Measurements from ENCODE around the gene DCAF17. TPM values are rescaled to one million over a fixed set of nuclear protein-coding genes. Genes with fewer than 3 reads are reported as not detected.
"Not testable (repeated sequence)": the region's sequence is repeated elsewhere in the genome, so short reads cannot be mapped to it uniquely, and the experiment has no call there.

The DCAF17 gene
- polyA plus RNA-seq, 1 donor = 21.8 TPM

- no peak overlapping the region for H3K4me3 ChIP-seq (ENCODE audit: low read length)
- H3K4me1 ChIP-seq (ENCODE audit: control insufficient read depth, insufficient read depth, low read length) = no peaks in the 10 kb centered on the region
- H3K27me3 ChIP-seq (ENCODE audit: control insufficient read depth, insufficient read depth, low read length) = no peaks in the 10 kb centered on the region
- no peak for DNase-seq
- H3K9me3 ChIP-seq (ENCODE audit: control insufficient read depth, low read depth, low read length) = no peaks in the 10 kb centered on the region
- no peak overlapping the region for H3K27ac ChIP-seq (ENCODE audit: low read length)
- H3K36me3 ChIP-seq (ENCODE audit: control insufficient read depth, insufficient read depth, low read length) = peaks cover 5% of the 10 kb centered on the region
- no CpG with 5 or more reads among the region's 3 CpGs for WGBS (ENCODE audit: insufficient coverage, low lambda C conversion rate)
Observed at GRCh38 chr2:171482877-171483276, 48.9 kb downstream of the DCAF17 start.

- no peaks in the 10 kb centered on the region for H3K27me3 ChIP-seq (ENCODE audit: control insufficient read depth, insufficient read depth, low read length)
- DNase-seq = no peak
- H3K36me3 ChIP-seq (ENCODE audit: control insufficient read depth, insufficient read depth, low read length) = peaks cover 5% of the 10 kb centered on the region
- H3K4me3 ChIP-seq (ENCODE audit: low read length) = no peak overlapping the region
- H3K4me1 ChIP-seq (ENCODE audit: control insufficient read depth, insufficient read depth, low read length) = no peaks in the 10 kb centered on the region
- H3K9me3 ChIP-seq (ENCODE audit: control insufficient read depth, low read depth, low read length) = no peaks in the 10 kb centered on the region
- no CpG with 5 or more reads among the region's 2 CpGs for WGBS (ENCODE audit: insufficient coverage, low lambda C conversion rate)
- no peak overlapping the region for H3K27ac ChIP-seq (ENCODE audit: low read length)
Observed at GRCh38 chr2:171483793-171484192, 49.8 kb downstream of the DCAF17 start.

DNA sequence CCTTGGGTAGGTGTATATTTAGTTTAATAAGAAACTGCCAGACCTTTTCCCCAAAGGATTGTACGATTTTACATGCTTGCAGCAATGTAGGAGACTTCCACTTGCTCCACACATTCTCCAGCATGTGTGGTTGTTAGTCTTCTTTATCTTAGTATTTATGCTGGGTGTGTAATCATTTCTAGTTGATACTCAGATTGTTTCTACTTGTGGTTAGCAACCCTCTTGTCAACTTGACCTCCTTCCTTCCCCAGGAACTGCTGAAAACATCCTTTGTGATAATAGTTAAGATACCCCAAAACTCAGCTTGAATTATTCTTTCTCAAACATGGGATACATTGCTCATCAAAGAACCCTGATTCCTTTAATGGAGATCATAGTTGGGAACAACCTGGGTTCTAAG is 51.1 kb downstream of the DCAF17 start:
- no peak overlapping the region for H3K4me3 ChIP-seq (ENCODE audit: low read length)
- peaks cover 3% of the 10 kb centered on the region for H3K36me3 ChIP-seq (ENCODE audit: control insufficient read depth, insufficient read depth, low read length)
- no peak overlapping the region for H3K27ac ChIP-seq (ENCODE audit: low read length)
- no peaks in the 10 kb centered on the region for H3K4me1 ChIP-seq (ENCODE audit: control insufficient read depth, insufficient read depth, low read length)
- H3K27me3 ChIP-seq (ENCODE audit: control insufficient read depth, insufficient read depth, low read length) = no peaks in the 10 kb centered on the region
- peaks cover 8% of the 10 kb centered on the region for H3K9me3 ChIP-seq (ENCODE audit: control insufficient read depth, low read depth, low read length)
- WGBS (ENCODE audit: insufficient coverage, low lambda C conversion rate) = no CpG with 5 or more reads among the region's 1 CpG
- DNase-seq = no peak

GRCh38 chr2:171487201-171487600 is 53.2 kb downstream of the DCAF17 start:
- Histone ChIP-seq H3K9me3 (ENCODE audit: control insufficient read depth, low read depth, low read length) (peaks cover 8% of the 10 kb centered on the region), H3K4me1 (ENCODE audit: control insufficient read depth, insufficient read depth, low read length) (no peaks in the 10 kb centered on the region), H3K4me3 (ENCODE audit: low read length) (no peak overlapping the region), H3K27me3 (ENCODE audit: control insufficient read depth, insufficient read depth, low read length) (no peaks in the 10 kb centered on the region), H3K27ac (ENCODE audit: low read length) (no peak overlapping the region), H3K36me3 (ENCODE audit: control insufficient read depth, insufficient read depth, low read length) (peaks cover 2% of the 10 kb centered on the region)
- no peak for DNase-seq
- no CpG with 5 or more reads among the region's 6 CpGs for WGBS (ENCODE audit: insufficient coverage, low lambda C conversion rate)

GRCh38 chr2:171487803-171488259 is 53.8 kb downstream of the DCAF17 start:
- 57% methylated on average over 1 of the region's 4 CpGs for WGBS (ENCODE audit: insufficient coverage, low lambda C conversion rate)
- Histone ChIP-seq H3K9me3 (ENCODE audit: control insufficient read depth, low read depth, low read length) (peaks cover 8% of the 10 kb centered on the region), H3K27ac (ENCODE audit: low read length) (no peak overlapping the region), H3K36me3 (ENCODE audit: control insufficient read depth, insufficient read depth, low read length) (peaks cover 2% of the 10 kb centered on the region), H3K27me3 (ENCODE audit: control insufficient read depth, insufficient read depth, low read length) (no peaks in the 10 kb centered on the region), H3K4me3 (ENCODE audit: low read length) (no peak overlapping the region), H3K4me1 (ENCODE audit: control insufficient read depth, insufficient read depth, low read length) (no peaks in the 10 kb centered on the region)
- peak; percentile 40 to 78 for DNase-seq

DNA sequence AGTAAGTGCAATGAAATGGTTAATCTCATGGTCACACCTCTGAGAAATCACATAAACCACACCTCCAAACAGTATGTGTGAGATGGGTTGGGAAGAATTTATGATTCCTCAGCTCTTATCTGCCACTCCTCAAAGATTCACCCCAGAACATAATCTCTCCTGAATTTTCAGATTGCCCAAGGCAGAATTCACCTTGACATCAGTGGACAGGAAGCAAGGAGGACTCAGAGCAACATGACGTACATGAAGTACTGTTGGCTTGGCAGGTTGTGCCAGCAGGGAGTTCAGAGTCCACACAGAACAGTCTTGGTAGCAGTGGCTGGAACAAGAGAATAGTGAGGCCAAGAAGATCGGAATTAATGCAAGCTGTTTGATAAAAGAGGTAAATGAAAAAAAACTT is 56.6 kb downstream of the DCAF17 start:
- H3K4me1 ChIP-seq (ENCODE audit: control insufficient read depth, insufficient read depth, low read length) = no peaks in the 10 kb centered on the region
- no peak overlapping the region for H3K4me3 ChIP-seq (ENCODE audit: low read length)
- no peaks in the 10 kb centered on the region for H3K27me3 ChIP-seq (ENCODE audit: control insufficient read depth, insufficient read depth, low read length)
- H3K9me3 ChIP-seq (ENCODE audit: control insufficient read depth, low read depth, low read length) = peaks cover 8% of the 10 kb centered on the region
- no peaks in the 10 kb centered on the region for H3K36me3 ChIP-seq (ENCODE audit: control insufficient read depth, insufficient read depth, low read length)
- 100% methylated on average over 1 of the region's 2 CpGs for WGBS (ENCODE audit: insufficient coverage, low lambda C conversion rate)
- DNase-seq = peak in 1 of 2 donors; percentile 28
- H3K27ac ChIP-seq (ENCODE audit: low read length) = no peak overlapping the region

DNA sequence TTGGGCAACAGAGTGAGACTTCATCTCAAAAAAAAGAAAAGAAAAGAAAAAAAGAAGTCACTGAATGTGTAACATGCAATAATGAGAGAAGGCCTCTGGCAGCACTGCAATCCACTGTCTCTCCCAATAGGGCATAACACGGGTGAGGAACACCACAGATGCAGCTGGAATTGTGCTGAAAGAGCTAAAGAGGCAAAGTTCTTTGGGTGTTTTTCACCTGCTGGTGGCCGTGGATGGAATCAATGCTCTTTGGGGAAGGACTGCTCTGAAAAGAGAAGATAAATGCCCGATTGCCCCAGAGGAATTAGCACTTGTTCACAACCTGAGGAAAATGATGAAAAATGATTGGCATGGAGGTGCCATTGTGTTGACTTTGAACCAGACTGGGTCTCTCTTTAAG is 57.3 kb downstream of the DCAF17 start:
- H3K4me1 ChIP-seq (ENCODE audit: control insufficient read depth, insufficient read depth, low read length) = no peaks in the 10 kb centered on the region
- DNase-seq = no peak
- H3K27ac ChIP-seq (ENCODE audit: low read length) = no peak overlapping the region
- no peaks in the 10 kb centered on the region for H3K36me3 ChIP-seq (ENCODE audit: control insufficient read depth, insufficient read depth, low read length)
- H3K27me3 ChIP-seq (ENCODE audit: control insufficient read depth, insufficient read depth, low read length) = no peaks in the 10 kb centered on the region
- WGBS (ENCODE audit: insufficient coverage, low lambda C conversion rate) = 100% methylated on average over 1 of the region's 3 CpGs
- H3K4me3 ChIP-seq (ENCODE audit: low read length) = no peak overlapping the region
- H3K9me3 ChIP-seq (ENCODE audit: control insufficient read depth, low read depth, low read length) = peaks cover 8% of the 10 kb centered on the region

GRCh38 chr2:171492664-171493063 is 58.6 kb downstream of the DCAF17 start:
- Histone ChIP-seq H3K4me1 (ENCODE audit: control insufficient read depth, insufficient read depth, low read length) (no peaks in the 10 kb centered on the region), H3K27me3 (ENCODE audit: control insufficient read depth, insufficient read depth, low read length) (no peaks in the 10 kb centered on the region), H3K36me3 (ENCODE audit: control insufficient read depth, insufficient read depth, low read length) (no peaks in the 10 kb centered on the region), H3K9me3 (ENCODE audit: control insufficient read depth, low read depth, low read length) (peaks cover 8% of the 10 kb centered on the region), H3K27ac (ENCODE audit: low read length) (no peak overlapping the region), H3K4me3 (ENCODE audit: low read length) (no peak overlapping the region)
- WGBS (ENCODE audit: insufficient coverage, low lambda C conversion rate) = no CpG with 5 or more reads among the region's 6 CpGs
- DNase-seq = no peak

- WGBS (ENCODE audit: insufficient coverage, low lambda C conversion rate) = no CpG with 5 or more reads among the region's 5 CpGs
- not testable (repeated sequence) for H3K27me3 ChIP-seq (ENCODE audit: control insufficient read depth, insufficient read depth, low read length); H3K9me3 ChIP-seq (ENCODE audit: control insufficient read depth, low read depth, low read length); H3K36me3 ChIP-seq (ENCODE audit: control insufficient read depth, insufficient read depth, low read length); H3K4me1 ChIP-seq (ENCODE audit: control insufficient read depth, insufficient read depth, low read length); DNase-seq; H3K27ac ChIP-seq (ENCODE audit: low read length); H3K4me3 ChIP-seq (ENCODE audit: low read length)
Observed at GRCh38 chr2:171497664-171498063, 63.6 kb downstream of the DCAF17 start.

DNA sequence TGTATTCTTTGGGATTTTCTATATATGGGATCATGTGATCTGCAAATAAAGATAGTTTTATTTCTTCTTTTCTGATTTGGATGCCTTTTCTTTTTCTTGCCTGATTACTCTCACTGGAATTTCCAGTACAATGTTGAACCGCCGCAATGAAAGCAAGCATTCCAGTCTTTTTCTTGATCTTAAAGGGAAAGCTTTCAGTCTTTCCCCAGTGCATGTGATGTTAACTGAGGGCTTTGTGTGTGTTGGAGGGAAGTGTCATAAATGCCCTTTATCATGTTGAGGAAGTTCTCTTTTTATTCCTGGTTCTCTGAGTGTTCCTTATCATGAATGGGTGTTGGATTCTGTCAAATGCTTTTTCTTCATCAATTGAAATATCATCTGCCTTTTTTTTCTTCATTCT is 71.3 kb downstream of the DCAF17 start:
- no peaks in the 10 kb centered on the region for H3K9me3 ChIP-seq (ENCODE audit: control insufficient read depth, low read depth, low read length)
- no peak overlapping the region for H3K27ac ChIP-seq (ENCODE audit: low read length)
- no CpG with 5 or more reads among the region's 2 CpGs for WGBS (ENCODE audit: insufficient coverage, low lambda C conversion rate)
- H3K4me3 ChIP-seq (ENCODE audit: low read length) = no peak overlapping the region
- H3K27me3 ChIP-seq (ENCODE audit: control insufficient read depth, insufficient read depth, low read length) = no peaks in the 10 kb centered on the region
- DNase-seq = peak in 1 of 2 donors; percentile 26
- no peaks in the 10 kb centered on the region for H3K36me3 ChIP-seq (ENCODE audit: control insufficient read depth, insufficient read depth, low read length)
- H3K4me1 ChIP-seq (ENCODE audit: control insufficient read depth, insufficient read depth, low read length) = no peaks in the 10 kb centered on the region

- Histone ChIP-seq H3K4me1 (ENCODE audit: control insufficient read depth, insufficient read depth, low read length) (no peaks in the 10 kb centered on the region), H3K4me3 (ENCODE audit: low read length) (no peak overlapping the region), H3K27ac (ENCODE audit: low read length) (no peak overlapping the region), H3K27me3 (ENCODE audit: control insufficient read depth, insufficient read depth, low read length) (no peaks in the 10 kb centered on the region), H3K36me3 (ENCODE audit: control insufficient read depth, insufficient read depth, low read length) (no peaks in the 10 kb centered on the region), H3K9me3 (ENCODE audit: control insufficient read depth, low read depth, low read length) (no peaks in the 10 kb centered on the region)
- WGBS (ENCODE audit: insufficient coverage, low lambda C conversion rate) = no CpG with 5 or more reads among the region's 9 CpGs
- peak in 1 of 2 donors; percentile 28 for DNase-seq
Observed at GRCh38 chr2:171509945-171510731, 76.1 kb downstream of the DCAF17 start.
